KMS-11 (cell line): ENCODE results near the gene ZNF439.
"Not testable (repeated sequence)": the region's sequence is repeated elsewhere in the genome, so short reads cannot be mapped to it uniquely, and the experiment has no call there.

Experiments used
- H2AFZ ChIP-seq: fragments of 200-600 bp; sonication (generic); 2 replicates; pipeline ENCODE4 v1.6.1; 2016; ENCODE audit warnings: antibody characterized with exemption, mixed run types, low read depth
- H3K27ac ChIP-seq: fragments of 200-600 bp; sonication (generic); 2 replicates; pipeline ENCODE4 v1.6.1; 2016; ENCODE audit warnings: mild to moderate bottlenecking, mixed run types
- H3K27me3 ChIP-seq: fragments of 200-600 bp; sonication (generic); 2 replicates; pipeline ENCODE4 v1.6.1; 2017; ENCODE audit warnings: mild to moderate bottlenecking, low read depth, mixed run types, moderate library complexity; ENCODE audit not compliant: insufficient read depth
- H3K36me3 ChIP-seq: fragments of 200-600 bp; sonication (generic); 2 replicates; pipeline ENCODE4 v1.6.1; 2017; ENCODE audit warnings: mild to moderate bottlenecking, mixed run types; ENCODE audit not compliant: insufficient read depth
- H3K4me1 ChIP-seq: fragments of 200-600 bp; sonication (generic); 2 replicates; pipeline ENCODE4 v1.6.1; 2016; ENCODE audit warnings: mild to moderate bottlenecking, low read depth, mixed run types; ENCODE audit not compliant: poor library complexity, severe bottlenecking
- H3K4me2 ChIP-seq: fragments of 200-600 bp; sonication (generic); 2 replicates; pipeline ENCODE4 v1.7.0; 2016; ENCODE audit warnings: mild to moderate bottlenecking, mixed run types
- H3K4me3 ChIP-seq: fragments of 200-600 bp; sonication (generic); IDR thresholded peaks from 2 replicates; pipeline ENCODE4 v1.6.1; 2017; ENCODE audit warnings: low read depth, low read length, mixed read lengths; ENCODE audit not compliant: insufficient read depth
- H3K79me2 ChIP-seq: fragments of 200-600 bp; sonication (generic); 2 replicates; pipeline ENCODE4 v1.6.1; 2016; ENCODE audit warnings: low read depth, mixed run types; ENCODE audit not compliant: insufficient read depth
- H3K9ac ChIP-seq: fragments of 200-600 bp; sonication (generic); 2 replicates; pipeline ENCODE4 v1.6.1; 2016; ENCODE audit warnings: mild to moderate bottlenecking, mixed run types
- H4K20me1 ChIP-seq: fragments of 200-600 bp; sonication (generic); 2 replicates; pipeline ENCODE4 v1.6.1; 2016; ENCODE audit warnings: mild to moderate bottlenecking, mixed run types; ENCODE audit not compliant: insufficient read depth
- CTCF ChIP-seq: fragments of 200-600 bp; sonication (generic); conservative IDR thresholded peaks from 2 replicates; pipeline ENCODE4 v1.6.1; 2017; ENCODE audit warnings: low read depth, mild to moderate bottlenecking, antibody characterized with exemption, low read length, moderate library complexity, mixed read lengths

Gene ZNF439

DNA sequence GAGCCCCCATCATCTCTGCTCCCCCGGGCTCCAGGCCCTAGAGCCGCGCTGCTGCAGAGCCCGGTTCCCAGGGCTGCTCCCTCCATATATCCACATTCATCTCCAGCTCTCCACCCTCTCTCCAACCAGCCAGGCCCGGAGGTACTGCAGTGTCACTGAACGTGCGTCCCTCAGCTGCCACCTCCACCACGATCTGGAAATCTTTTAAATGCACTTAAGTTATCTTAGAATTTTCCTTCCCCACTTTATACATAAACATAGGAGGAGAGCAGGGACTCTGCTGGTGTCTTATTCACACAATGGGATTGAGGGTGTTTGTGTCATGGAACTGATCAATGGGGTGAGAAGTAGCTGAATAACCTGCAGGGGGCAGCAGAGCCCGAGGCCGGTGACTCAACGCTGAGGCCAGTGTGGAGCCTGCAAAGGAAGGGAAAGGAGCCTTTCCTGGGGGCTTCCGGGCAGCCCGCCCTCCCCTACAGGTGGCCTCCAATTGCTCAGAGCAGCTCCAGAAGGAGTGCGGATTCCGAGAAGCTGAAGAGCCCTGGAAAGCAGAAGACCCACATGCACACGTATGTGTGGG lies 31.3 kb downstream of the ZNF439 start:
- H3K9ac ChIP-seq, H3K27me3 ChIP-seq, H2AFZ ChIP-seq, H3K79me2 ChIP-seq, H3K4me2 ChIP-seq, H3K27ac ChIP-seq, H3K36me3 ChIP-seq, H3K4me3 ChIP-seq, H3K4me1 ChIP-seq, H4K20me1 ChIP-seq: not testable (repeated sequence)
- TF ChIP-seq CTCF, result peak; percentile 39; the same call in 1 of the 2 replicates

- Histone ChIP-seq H3K27me3 (no peaks in the 10 kb centered on the region), H3K4me2 (no peak overlapping the region), H3K36me3 (no peaks in the 10 kb centered on the region), H3K9ac (no peak overlapping the region), H3K4me3 (no peak overlapping the region), H4K20me1 (no peaks in the 10 kb centered on the region), H2AFZ (no peak overlapping the region), H3K27ac (no peak overlapping the region), H3K79me2 (no peaks in the 10 kb centered on the region), H3K4me1 (no peaks in the 10 kb centered on the region)
- no peak for TF ChIP-seq CTCF
Measured at GRCh38 chr19:11880598-11880997, 32.1 kb downstream of the ZNF439 start.

DNA sequence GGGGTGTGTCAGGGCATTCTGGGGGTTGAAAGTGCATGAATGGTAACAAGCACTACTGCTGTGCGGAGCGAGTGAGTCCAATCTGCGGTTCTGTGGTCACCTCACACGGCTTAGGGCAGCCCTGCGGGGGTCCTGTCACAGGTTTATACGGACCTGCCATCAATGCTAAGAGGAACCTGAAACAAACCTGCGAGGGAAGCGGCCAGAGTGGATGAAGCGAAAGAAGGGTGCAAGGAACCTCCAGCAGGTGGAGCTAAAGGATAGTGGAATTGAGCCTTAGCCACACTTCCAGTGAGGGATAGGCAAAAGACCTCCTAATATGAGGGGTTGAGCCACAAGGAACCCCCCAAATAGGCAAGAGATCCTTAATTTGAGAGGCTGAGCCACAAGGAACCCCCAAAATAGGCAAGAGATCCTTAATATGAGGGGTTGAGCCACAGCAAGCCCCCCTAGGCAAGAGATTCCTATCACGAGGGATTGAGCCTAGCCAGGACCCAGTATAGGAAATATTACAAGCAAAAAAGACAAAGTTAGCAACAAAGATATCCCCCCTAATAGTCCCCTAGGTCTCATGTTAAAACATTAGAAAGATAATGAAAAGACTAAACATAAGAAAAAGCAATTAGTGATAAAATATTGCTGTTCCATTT lies 32.8 kb downstream of the ZNF439 start:
- no peaks in the 10 kb centered on the region for H4K20me1 ChIP-seq
- no peak overlapping the region for H3K4me3 ChIP-seq
- no peaks in the 10 kb centered on the region for H3K4me1 ChIP-seq
- H3K36me3 ChIP-seq, result no peaks in the 10 kb centered on the region
- H3K27ac ChIP-seq, result no peak overlapping the region
- no peaks in the 10 kb centered on the region for H3K27me3 ChIP-seq
- H3K9ac ChIP-seq, result no peak overlapping the region
- no peak overlapping the region for H2AFZ ChIP-seq
- no peak overlapping the region for H3K4me2 ChIP-seq
- TF ChIP-seq CTCF, result peak; percentile 72
- no peaks in the 10 kb centered on the region for H3K79me2 ChIP-seq

- no peak overlapping the region for H3K9ac ChIP-seq
- no peaks in the 10 kb centered on the region for H3K36me3 ChIP-seq
- H4K20me1 ChIP-seq, result no peaks in the 10 kb centered on the region
- H3K4me3 ChIP-seq, result no peak overlapping the region
- H3K4me2 ChIP-seq, result no peak overlapping the region
- no peaks in the 10 kb centered on the region for H3K4me1 ChIP-seq
- no peaks in the 10 kb centered on the region for H3K79me2 ChIP-seq
- no peak overlapping the region for H3K27ac ChIP-seq
- no peak for TF ChIP-seq CTCF
- H3K27me3 ChIP-seq, result no peaks in the 10 kb centered on the region
- H2AFZ ChIP-seq, result no peak overlapping the region
Measured at GRCh38 chr19:11882606-11883005, 34.1 kb downstream of the ZNF439 start.
